EL (cell line): ENCODE data around the gene SCML1.

ENCODE experiments used
- DNase-seq: peaks from one replicate; pipeline ENCODE4 v3.0.0-alpha.2; 2016

Gene SCML1

GRCh38 chrX:17801431-17801830, 64.1 kb downstream of the SCML1 start:
- no peak for DNase-seq

GRCh38 chrX:17802756-17803155, 65.5 kb downstream of the SCML1 start:
- DNase-seq: no peak

GRCh38 chrX:17803449-17803848, 66.2 kb downstream of the SCML1 start:
- DNase-seq: no peak
